ENCODE results near the gene SIRT2. TPM values are rescaled to one million over a fixed set of nuclear protein-coding genes. Genes with fewer than 3 reads are reported as not detected.

SIRT2 gene
- total RNA-seq, 2 donors from 2014 or later: 33.2 to 39.6 TPM

DNA sequence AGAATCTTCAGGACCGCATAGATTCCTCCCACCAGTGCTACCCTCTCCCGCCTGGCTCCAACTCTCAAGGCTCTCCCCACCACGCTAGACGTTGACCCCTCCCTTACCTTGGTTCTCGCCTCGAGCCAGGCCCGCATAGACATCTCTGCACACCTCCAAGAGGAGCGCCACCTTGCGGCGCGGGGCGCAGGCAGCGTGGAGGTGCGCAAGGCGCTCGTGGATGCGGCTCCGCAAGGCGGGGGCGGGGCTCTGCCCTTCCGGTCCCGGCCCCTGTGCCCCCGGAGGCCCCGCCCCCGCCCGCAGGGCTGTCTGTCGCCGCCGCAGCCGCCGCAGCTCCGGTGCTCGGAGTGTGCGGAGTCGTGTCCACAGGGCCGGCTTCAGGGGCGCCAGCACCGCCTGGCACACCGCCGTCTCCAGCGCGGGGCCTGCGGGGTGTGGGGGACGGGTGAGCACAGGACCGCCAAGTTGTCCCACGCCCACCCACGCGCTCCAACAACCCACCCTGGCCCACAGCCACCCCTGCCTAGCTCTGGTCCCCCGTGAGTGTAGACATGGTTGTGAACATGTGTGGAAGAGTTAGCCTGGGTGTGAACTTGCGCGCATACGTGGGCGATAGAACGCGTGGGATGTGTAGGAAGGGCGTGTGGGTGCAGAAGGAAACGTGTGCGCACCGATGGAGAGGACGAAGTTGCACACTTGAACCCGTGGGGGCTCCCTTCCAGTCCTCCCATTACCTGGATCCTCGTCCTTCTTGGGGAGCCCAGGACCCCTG lies 29.4 kb downstream of the SIRT2 start:
- Histone ChIP-seq H3K4me3 (peak overlapping the region; percentile 40 to 56), H3K27ac (peak overlapping the region in 3 of 4 donors; percentile 27 to 69 (median 28)), H3K27me3 (no peaks in the 10 kb centered on the region), H3K9me3 (no peaks in the 10 kb centered on the region), H3K4me1 (peaks cover 24% of the 10 kb centered on the region), H3K36me3 (replicated peaks in 1 of 2; ENCODE audit: insufficient read depth in 1 of 2, low read depth in 2 of 2) (no peaks in the 10 kb centered on the region)
- TF ChIP-seq, protein P1, sequence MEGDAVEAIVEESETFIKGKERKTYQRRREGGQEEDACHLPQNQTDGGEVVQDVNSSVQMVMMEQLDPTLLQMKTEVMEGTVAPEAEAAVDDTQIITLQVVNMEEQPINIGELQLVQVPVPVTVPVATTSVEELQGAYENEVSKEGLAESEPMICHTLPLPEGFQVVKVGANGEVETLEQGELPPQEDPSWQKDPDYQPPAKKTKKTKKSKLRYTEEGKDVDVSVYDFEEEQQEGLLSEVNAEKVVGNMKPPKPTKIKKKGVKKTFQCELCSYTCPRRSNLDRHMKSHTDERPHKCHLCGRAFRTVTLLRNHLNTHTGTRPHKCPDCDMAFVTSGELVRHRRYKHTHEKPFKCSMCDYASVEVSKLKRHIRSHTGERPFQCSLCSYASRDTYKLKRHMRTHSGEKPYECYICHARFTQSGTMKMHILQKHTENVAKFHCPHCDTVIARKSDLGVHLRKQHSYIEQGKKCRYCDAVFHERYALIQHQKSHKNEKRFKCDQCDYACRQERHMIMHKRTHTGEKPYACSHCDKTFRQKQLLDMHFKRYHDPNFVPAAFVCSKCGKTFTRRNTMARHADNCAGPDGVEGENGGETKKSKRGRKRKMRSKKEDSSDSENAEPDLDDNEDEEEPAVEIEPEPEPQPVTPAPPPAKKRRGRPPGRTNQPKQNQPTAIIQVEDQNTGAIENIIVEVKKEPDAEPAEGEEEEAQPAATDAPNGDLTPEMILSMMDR (IDR thresholded peaks at IDR 0.05): peak; percentile 80 to 98 (median 90)
- TF ChIP-seq POLR2A (IDR thresholded peaks at IDR 0.05): peak in 1 of 3 donors; percentile 33
- WGBS, 2 donors: 20 to 39% methylated on average over 26 to 57 of the region's 62 CpGs
- DNase-seq: peak; percentile 89 to 96 (median 93)
- ATAC-seq: peak; percentile 96
- intact Hi-C loops (cut with DNase I): no loop called here

DNA sequence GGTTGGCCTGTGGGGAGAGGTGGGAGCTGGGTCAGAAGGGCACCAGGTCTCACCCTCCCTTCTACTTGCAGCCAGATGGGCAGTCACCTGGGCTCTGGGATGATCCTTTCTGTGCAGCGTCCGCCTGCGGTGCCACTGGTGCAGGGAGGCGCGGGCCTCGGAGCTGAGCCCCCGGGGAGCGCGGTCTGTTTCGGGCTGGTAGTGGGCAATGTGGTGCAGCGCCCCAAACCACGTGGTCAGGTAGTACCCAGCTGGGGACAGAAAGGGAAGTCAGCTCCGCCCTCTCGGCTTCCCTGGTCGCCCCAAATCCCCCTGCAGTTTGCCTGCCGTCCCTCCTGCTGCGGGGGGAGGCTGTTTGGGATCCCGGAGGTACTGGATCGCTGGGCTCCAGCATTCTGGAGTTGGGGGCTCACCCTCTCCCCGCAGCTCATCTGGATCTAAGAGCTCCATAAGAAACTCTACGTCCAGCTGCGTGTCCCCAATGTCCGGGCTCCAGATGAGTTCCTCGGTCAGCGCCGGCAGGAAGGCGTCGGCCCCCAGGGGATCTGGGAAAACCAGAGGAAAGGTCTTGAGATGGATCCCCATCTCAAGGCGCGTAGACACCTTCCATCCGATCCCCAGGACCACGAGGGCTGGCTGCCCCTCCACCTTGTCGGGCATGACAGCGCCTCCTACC lies 30.1 kb downstream of the SIRT2 start:
- H3K4me1 ChIP-seq: peaks cover 30% of the 10 kb centered on the region
- peak overlapping the region; percentile 40 to 56 for H3K4me3 ChIP-seq
- no peaks in the 10 kb centered on the region for H3K36me3 ChIP-seq (replicated peaks in 1 of 2; ENCODE audit: insufficient read depth in 1 of 2, low read depth in 2 of 2)
- H3K27me3 ChIP-seq: no peaks in the 10 kb centered on the region
- DNase-seq: peak; percentile 37 to 59 (median 50)
- intact Hi-C loops (cut with DNase I): no loop called here
- TF ChIP-seq, protein P1 (IDR thresholded peaks at IDR 0.05): no peak
- no peak for TF ChIP-seq POLR2A (IDR thresholded peaks at IDR 0.05)
- 3 to 6% methylated on average over 8 to 25 of the region's 34 CpGs for WGBS, 2 donors
- H3K9me3 ChIP-seq: no peaks in the 10 kb centered on the region
- peak overlapping the region in 3 of 4 donors; percentile 27 to 69 (median 28) for H3K27ac ChIP-seq
- peak; percentile 30 for ATAC-seq

DNA sequence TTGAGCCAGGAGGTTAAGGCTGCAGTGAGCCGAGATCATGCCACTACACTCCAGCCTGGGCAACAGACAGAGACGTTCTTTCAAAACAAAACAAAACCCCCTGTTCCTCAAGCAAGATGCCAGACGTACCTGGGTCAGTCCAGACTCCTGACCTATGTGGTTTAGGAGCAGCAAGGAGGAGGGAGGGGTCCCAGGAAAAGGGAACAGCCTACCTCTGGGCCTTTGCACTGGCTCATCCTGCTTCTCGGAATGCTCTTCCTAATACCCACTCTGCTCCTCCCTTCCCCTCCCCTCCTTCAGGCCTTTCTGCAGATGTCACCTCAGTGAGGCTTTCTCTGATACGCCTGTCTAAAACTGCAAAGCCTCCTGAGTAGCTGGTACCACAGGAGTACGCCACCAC lies 30.9 kb downstream of the SIRT2 start:
- no peak overlapping the region for H3K4me3 ChIP-seq
- ATAC-seq (no peak), DNase-seq (no peak)
- peaks cover 30% of the 10 kb centered on the region for H3K4me1 ChIP-seq
- TF ChIP-seq, protein P1 (IDR thresholded peaks at IDR 0.05): no peak
- no peak for TF ChIP-seq POLR2A (IDR thresholded peaks at IDR 0.05)
- intact Hi-C loops (cut with DNase I): no loop called here
- H3K36me3 ChIP-seq (replicated peaks in 1 of 2; ENCODE audit: insufficient read depth in 1 of 2, low read depth in 2 of 2): no peaks in the 10 kb centered on the region
- no peaks in the 10 kb centered on the region for H3K27me3 ChIP-seq
- no peaks in the 10 kb centered on the region for H3K9me3 ChIP-seq
- no peak overlapping the region for H3K27ac ChIP-seq
- WGBS, 2 donors: 89 to 91% methylated on average over 6 of the region's 6 CpGs

DNA sequence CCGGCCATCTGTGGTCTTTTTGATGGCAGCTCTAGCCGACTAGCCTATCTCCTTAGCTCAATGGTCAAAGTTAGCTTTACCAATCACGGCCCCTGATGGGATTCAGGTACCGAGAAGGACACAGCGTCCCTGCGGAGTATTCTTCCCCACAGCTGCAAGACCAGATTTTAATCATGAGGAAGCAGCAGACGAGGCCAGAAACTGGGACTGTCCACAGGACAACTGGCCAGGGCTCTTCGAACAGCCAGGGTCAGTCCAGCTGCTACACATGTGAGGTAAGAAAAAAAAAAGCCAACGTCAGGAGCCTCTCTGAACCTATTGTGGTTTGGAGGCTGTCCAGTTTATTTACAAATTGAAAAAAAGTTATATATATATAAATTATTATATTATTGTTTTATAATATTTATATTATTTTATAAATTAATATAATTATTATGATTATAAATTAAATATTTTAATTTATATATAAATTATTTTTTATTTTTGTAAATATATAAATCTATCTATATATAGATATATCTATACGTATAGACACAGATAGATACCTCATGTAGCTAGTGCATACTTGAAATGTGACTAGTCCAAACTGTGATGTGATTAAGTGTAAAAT lies 32.1 kb downstream of the SIRT2 start:
- intact Hi-C loops (cut with DNase I): no loop called here
- WGBS, 2 donors: 82 to 83% methylated on average over 10 of the region's 10 CpGs
- H3K27me3 ChIP-seq: no peaks in the 10 kb centered on the region
- no peak for TF ChIP-seq POLR2A (IDR thresholded peaks at IDR 0.05)
- TF ChIP-seq, protein P1 (IDR thresholded peaks at IDR 0.05): no peak
- no peak overlapping the region for H3K27ac ChIP-seq
- H3K4me3 ChIP-seq: no peak overlapping the region
- H3K9me3 ChIP-seq: no peaks in the 10 kb centered on the region
- no peaks in the 10 kb centered on the region for H3K36me3 ChIP-seq (replicated peaks in 1 of 2; ENCODE audit: insufficient read depth in 1 of 2, low read depth in 2 of 2)
- peaks cover 43% of the 10 kb centered on the region for H3K4me1 ChIP-seq
- DNase-seq: no peak
- ATAC-seq: no peak

Measured in body of pancreas (tissue), 4 donors.